ENCODE results near the gene LNPEP. TPM values are rescaled to one million over a fixed set of nuclear protein-coding genes. Genes with fewer than 3 reads are reported as not detected.

The LNPEP gene
- total RNA-seq, 4 donors from 2014 or later, result 7.2 to 40.5 (median 34.8) TPM

DNA sequence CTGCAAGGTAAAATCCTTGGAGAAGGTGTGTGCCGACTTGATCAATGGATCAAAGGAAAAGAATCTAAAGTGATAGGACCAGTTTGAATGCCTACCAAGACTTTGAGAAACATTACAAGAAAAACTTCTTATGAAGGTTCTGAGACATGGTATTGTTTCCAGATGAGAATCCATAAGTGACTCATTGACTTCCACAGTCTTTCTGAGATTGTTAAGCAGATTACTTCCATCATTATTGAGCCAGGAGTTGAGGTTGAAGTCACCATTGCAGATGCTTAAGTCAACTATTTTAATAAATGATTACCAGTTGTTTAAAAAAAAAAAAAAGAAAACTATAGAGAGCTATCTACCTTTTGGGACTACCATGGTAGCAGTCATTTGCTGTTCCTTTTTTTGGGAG lies 7.0 kb downstream of the LNPEP start:
- in situ Hi-C loops (cut with MboI; ENCODE audit: low pct_ligation_motif_present in 1 of 4, low pct_unique_long_range_greater_than_20kb in 1 of 4, low sequenced_read_pairs in 3 of 4) (no loop called here), intact Hi-C loops (cut with DNase I; ENCODE audit: low total_unique reads) (no loop called here)
- Histone ChIP-seq H3K27ac (no peak overlapping the region), H3K36me3 (no peaks in the 10 kb centered on the region), H3K4me3 (no peak overlapping the region), H3K4me1 (peaks cover 0 to 23% (median 7%) of the 10 kb centered on the region in 4 donors), H3K27me3 (no peaks in the 10 kb centered on the region), H3K9me3 (no peaks in the 10 kb centered on the region)
- TF ChIP-seq EP300 (IDR thresholded peaks at IDR 0.05; ENCODE audit: low read depth) (no peak), POLR2A (IDR thresholded peaks at IDR 0.05) (no peak), POLR2AphosphoS5 (IDR thresholded peaks at IDR 0.05) (no peak), CTCF (IDR thresholded peaks at IDR 0.05) (no peak)
- whole genome bisulfite sequencing, 2 donors (ENCODE audit: low coverage in 1 of 2), result 100% methylated on average over 1 of the region's 1 CpG
- DNase-seq, result no peak

DNA sequence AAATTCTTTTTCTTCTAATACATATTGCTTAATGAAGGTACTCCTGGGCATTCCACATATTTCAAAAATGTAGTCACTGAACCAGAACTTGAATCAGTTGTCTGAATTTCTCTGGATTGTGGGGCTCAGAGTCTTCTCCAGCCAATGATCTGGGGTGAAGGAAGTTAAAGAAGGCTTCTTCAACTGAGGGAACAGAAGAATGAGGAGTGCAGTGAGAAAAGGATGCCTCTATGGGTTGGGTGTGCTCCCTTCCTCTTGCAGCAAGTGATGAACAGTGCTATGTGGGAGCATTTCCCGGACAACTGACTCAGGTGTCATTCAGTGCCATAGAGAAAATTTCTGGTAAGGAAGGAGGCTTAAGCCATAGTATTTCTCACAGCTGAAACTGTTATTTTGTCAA lies 7.9 kb downstream of the LNPEP start:
- Histone ChIP-seq H3K4me3 (no peak overlapping the region), H3K9me3 (no peaks in the 10 kb centered on the region), H3K27ac (no peak overlapping the region), H3K27me3 (no peaks in the 10 kb centered on the region), H3K4me1 (peaks cover 0 to 15% (median 2%) of the 10 kb centered on the region in 4 donors), H3K36me3 (no peaks in the 10 kb centered on the region)
- no peak for TF ChIP-seq EP300 (IDR thresholded peaks at IDR 0.05; ENCODE audit: low read depth)
- no peak for TF ChIP-seq POLR2A (IDR thresholded peaks at IDR 0.05)
- no peak for TF ChIP-seq POLR2AphosphoS5 (IDR thresholded peaks at IDR 0.05)
- TF ChIP-seq CTCF (IDR thresholded peaks at IDR 0.05), result no peak
- in situ Hi-C loops (cut with MboI; ENCODE audit: low pct_ligation_motif_present in 1 of 4, low pct_unique_long_range_greater_than_20kb in 1 of 4, low sequenced_read_pairs in 3 of 4), result no loop called here
- WGBS, 2 donors (ENCODE audit: low coverage in 1 of 2), result 90 to 97% methylated on average over 1 of the region's 1 CpG
- DNase-seq, result no peak
- intact Hi-C loops (cut with DNase I; ENCODE audit: low total_unique reads), result no loop called here

DNA sequence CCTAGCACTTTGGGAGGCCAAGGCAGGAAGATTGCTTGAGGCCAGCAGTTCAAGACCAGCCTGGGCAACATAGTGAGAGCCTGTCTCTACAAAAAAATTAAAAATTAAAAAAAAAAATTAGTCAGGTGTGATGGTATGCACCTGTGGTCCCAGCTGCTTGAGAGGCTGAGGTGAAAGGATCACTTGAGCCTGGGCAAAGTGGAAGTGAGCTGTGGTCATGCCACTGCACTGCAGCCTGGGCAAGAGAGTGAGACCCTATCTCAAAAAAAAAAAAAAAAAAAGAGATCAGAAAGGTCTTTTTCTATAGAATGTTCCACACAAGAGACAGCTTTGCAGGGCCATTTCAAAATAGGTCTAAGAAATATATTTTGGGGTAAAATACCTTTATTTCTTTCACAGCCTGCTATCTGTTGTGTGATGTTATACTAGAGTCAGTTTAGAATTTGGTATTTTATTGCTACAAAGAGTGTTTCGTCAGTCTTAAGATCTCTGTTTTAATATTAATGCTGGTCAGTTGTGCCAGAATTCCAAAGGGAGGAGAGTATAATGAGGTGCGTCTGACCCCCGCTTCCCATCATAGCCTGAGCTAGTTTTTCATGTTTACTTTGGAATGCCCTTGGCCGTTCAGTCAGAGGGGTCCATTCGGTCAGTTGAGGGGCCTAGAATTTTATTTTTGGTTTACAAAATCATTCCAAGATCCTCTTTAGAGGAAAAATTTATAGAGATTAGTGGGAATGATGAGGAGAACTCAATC lies 9.4 kb downstream of the LNPEP start:
- no peaks in the 10 kb centered on the region for H3K9me3 ChIP-seq
- no peak for DNase-seq
- TF ChIP-seq POLR2A (IDR thresholded peaks at IDR 0.05) (no peak), POLR2AphosphoS5 (IDR thresholded peaks at IDR 0.05) (no peak), EP300 (IDR thresholded peaks at IDR 0.05; ENCODE audit: low read depth) (no peak), CTCF (IDR thresholded peaks at IDR 0.05) (no peak)
- WGBS, 2 donors (ENCODE audit: low coverage in 1 of 2), result 59 to 71% methylated on average over 5 of the region's 5 CpGs
- peaks cover 0 to 8% (median 0%) of the 10 kb centered on the region in 4 donors for H3K4me1 ChIP-seq
- no peak overlapping the region for H3K27ac ChIP-seq
- H3K27me3 ChIP-seq, result no peaks in the 10 kb centered on the region
- H3K36me3 ChIP-seq, result no peaks in the 10 kb centered on the region
- intact Hi-C loops (cut with DNase I; ENCODE audit: low total_unique reads) (no loop called here), in situ Hi-C loops (cut with MboI; ENCODE audit: low pct_ligation_motif_present in 1 of 4, low pct_unique_long_range_greater_than_20kb in 1 of 4, low sequenced_read_pairs in 3 of 4) (no loop called here)
- H3K4me3 ChIP-seq, result no peak overlapping the region

DNA sequence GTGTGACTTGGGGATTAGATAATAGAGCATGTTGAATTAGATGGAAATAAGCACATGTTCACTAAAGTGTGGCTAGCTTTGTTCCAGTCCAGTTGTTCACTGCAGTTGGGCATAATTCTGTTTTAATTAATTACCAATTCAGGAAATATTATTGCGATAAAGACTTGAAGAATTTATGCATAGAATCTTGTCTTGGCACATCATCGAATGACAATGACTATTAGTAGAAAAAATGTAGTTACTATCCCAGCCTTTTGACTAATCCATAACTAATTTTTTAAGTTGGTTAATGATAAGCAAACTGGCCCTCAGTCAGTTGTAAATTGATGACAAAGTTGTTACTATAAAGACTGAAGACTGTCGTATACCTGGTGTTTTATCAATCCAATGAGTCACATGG lies 10.5 kb downstream of the LNPEP start:
- in situ Hi-C loops (cut with MboI; ENCODE audit: low pct_ligation_motif_present in 1 of 4, low pct_unique_long_range_greater_than_20kb in 1 of 4, low sequenced_read_pairs in 3 of 4) (no loop called here), intact Hi-C loops (cut with DNase I; ENCODE audit: low total_unique reads) (no loop called here)
- H3K9me3 ChIP-seq, result no peaks in the 10 kb centered on the region
- no peak overlapping the region for H3K27ac ChIP-seq
- DNase-seq, result no peak
- 86 to 88% methylated on average over 3 of the region's 3 CpGs for whole genome bisulfite sequencing, 2 donors (ENCODE audit: low coverage in 1 of 2)
- H3K36me3 ChIP-seq, result no peaks in the 10 kb centered on the region
- TF ChIP-seq POLR2A (IDR thresholded peaks at IDR 0.05) (no peak), POLR2AphosphoS5 (IDR thresholded peaks at IDR 0.05) (no peak), EP300 (IDR thresholded peaks at IDR 0.05; ENCODE audit: low read depth) (no peak), CTCF (IDR thresholded peaks at IDR 0.05) (no peak)
- no peaks in the 10 kb centered on the region for H3K27me3 ChIP-seq
- H3K4me1 ChIP-seq, result peaks cover 0 to 8% (median 0%) of the 10 kb centered on the region in 4 donors
- H3K4me3 ChIP-seq, result no peak overlapping the region
